Mesendoderm (in vitro differentiated cells): Measurements from ENCODE around the gene ATAT1.

Experiments used
- DNase-seq: peaks from one replicate; pipeline ENCODE4 v3.0.0; 2013
- H2AK5ac ChIP-seq: 2 replicates; pipeline ENCODE4 v1.6.1; 2013; ENCODE audit warnings: low read length, inconsistent platforms
- H2BK120ac ChIP-seq: 2 replicates; pipeline ENCODE4 v1.6.1; 2013; ENCODE audit warnings: low read depth, mild to moderate bottlenecking, low read length, moderate library complexity, mixed read lengths
- H2BK15ac ChIP-seq: replicated peaks from 2 replicates; pipeline ENCODE4 v1.6.1; 2013; ENCODE audit warnings: low read depth, mild to moderate bottlenecking, moderate library complexity
- H2BK5ac ChIP-seq: 2 replicates; pipeline ENCODE4 v1.6.1; 2013; ENCODE audit warnings: low read length, inconsistent platforms
- H3K18ac ChIP-seq: 2 replicates; pipeline ENCODE4 v1.6.1; 2013; ENCODE audit warnings: mild to moderate bottlenecking, low read length, mixed read lengths
- H3K23ac ChIP-seq: one replicate; pipeline ENCODE4 v1.6.1; 2013; ENCODE audit warnings: low read length
- H3K27ac ChIP-seq: 2 replicates; pipeline ENCODE4 v1.5.1; 2013; ENCODE audit warnings: low read depth, mild to moderate bottlenecking, inconsistent platforms, low read length, moderate library complexity
- H3K27me3 ChIP-seq: 2 replicates; pipeline ENCODE4 v1.6.1; 2013; ENCODE audit warnings: low read length, control low read depth, mild to moderate bottlenecking, inconsistent platforms; ENCODE audit not compliant: insufficient read depth, poor library complexity
- H3K36me3 ChIP-seq: 2 replicates; pipeline ENCODE4 v1.6.1; 2013; ENCODE audit warnings: low read length, inconsistent platforms; ENCODE audit not compliant: control insufficient read depth, insufficient read depth
- H3K4ac ChIP-seq: one replicate; pipeline ENCODE4 v1.6.1; 2013; ENCODE audit warnings: low read depth, mild to moderate bottlenecking, low read length, moderate library complexity
- H3K4me1 ChIP-seq: 2 replicates; pipeline ENCODE4 v1.6.1; 2013; ENCODE audit warnings: low read depth, low read length, inconsistent platforms; ENCODE audit not compliant: control insufficient read depth
- H3K4me2 ChIP-seq: 2 replicates; pipeline ENCODE4 v1.6.1; 2013; ENCODE audit warnings: low read length
- H3K4me3 ChIP-seq: 2 replicates; pipeline ENCODE4 v1.5.1; 2013; ENCODE audit warnings: mild to moderate bottlenecking, low read length
- H3K56ac ChIP-seq: one replicate; pipeline ENCODE4 v1.6.1; 2013; ENCODE audit warnings: low read length
- H3K79me1 ChIP-seq: 2 replicates; pipeline ENCODE4 v1.6.1; 2013; ENCODE audit warnings: low read length, inconsistent platforms
- H3K79me2 ChIP-seq: 2 replicates; pipeline ENCODE4 v1.6.1; 2013; ENCODE audit warnings: mild to moderate bottlenecking, low read length; ENCODE audit not compliant: control insufficient read depth, insufficient read depth
- H3K9ac ChIP-seq: 2 replicates; pipeline ENCODE4 v1.6.1; 2013; ENCODE audit warnings: low read length, inconsistent platforms
- H4K5ac ChIP-seq: one replicate; pipeline ENCODE4 v1.6.1; 2013; ENCODE audit warnings: low read length
- H4K8ac ChIP-seq: one replicate; pipeline ENCODE4 v1.6.1; 2013; ENCODE audit warnings: low read depth, mild to moderate bottlenecking, control low read depth, low read length, moderate library complexity
- WGBS: extraction: QIAGEN DNeasy Blood & Tissue Kit; methylation state at CpG from one replicate; pipeline ENCODE4 v1.1.7; 2013; ENCODE audit warnings: low lambda C conversion rate, missing lambda C conversion rate; ENCODE audit not compliant: insufficient coverage; ENCODE audit errors: extremely low coverage; 5-methylcytosine and 5-hydroxymethylcytosine counted together

ATAT1 gene

DNA sequence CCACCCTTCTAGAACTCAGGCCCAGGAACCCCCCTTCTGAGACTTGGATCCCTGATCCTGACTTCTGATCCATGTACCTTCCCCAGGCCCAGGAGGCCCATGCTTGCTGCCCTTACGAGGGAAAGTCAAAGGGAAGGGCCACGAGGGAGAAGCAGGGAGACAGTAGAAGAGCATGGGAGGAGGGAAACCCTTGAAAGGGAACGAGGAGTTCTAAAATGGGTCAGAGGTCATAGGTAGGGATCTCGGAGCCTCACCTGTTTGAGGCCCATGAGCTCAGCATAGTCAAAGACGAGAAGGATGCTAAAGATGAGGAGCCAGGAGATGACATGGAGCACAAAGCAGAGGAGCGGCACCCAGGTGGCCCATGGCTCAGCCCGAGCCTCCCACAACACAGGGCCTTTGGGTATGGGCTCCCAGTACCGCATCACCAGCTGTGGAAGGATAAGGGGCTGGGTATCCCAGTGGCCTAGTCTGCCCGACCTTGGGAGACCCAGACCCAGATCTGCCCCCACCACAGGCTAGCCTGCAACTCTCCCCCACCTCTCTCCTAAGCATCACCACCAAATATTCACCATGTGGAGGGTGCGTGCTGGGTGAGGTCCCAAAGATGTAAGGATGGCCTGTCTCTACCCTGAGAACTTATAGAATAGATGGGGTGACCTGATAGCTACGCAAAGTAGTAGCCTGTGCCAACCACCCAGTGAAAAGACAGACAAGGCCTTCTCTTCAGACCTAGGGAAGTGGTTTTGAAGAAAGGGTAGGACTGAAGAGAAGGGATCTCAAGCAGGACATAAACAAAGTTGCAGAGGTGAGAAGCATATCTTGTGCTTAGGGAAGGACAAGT, 62.6 kb downstream of the ATAT1 start:
- H3K23ac ChIP-seq = no peak overlapping the region
- no peak overlapping the region for H4K8ac ChIP-seq
- H3K4me3 ChIP-seq = no peak overlapping the region
- no peak overlapping the region for H2BK5ac ChIP-seq
- peaks cover 22% of the 10 kb centered on the region for H3K79me2 ChIP-seq
- peak overlapping the region; percentile 98 for H3K56ac ChIP-seq
- no peak for DNase-seq
- H4K5ac ChIP-seq = no peak overlapping the region
- H3K4ac ChIP-seq = no peak overlapping the region
- WGBS = no CpG with 5 or more reads among the region's 11 CpGs
- H3K4me2 ChIP-seq = no peak overlapping the region
- no peak overlapping the region for H3K27ac ChIP-seq
- H2BK15ac ChIP-seq = no peak overlapping the region
- H3K9ac ChIP-seq = peak overlapping the region; percentile 95
- no peaks in the 10 kb centered on the region for H3K36me3 ChIP-seq
- peaks cover 21% of the 10 kb centered on the region for H3K79me1 ChIP-seq
- no peak overlapping the region for H2AK5ac ChIP-seq
- H3K4me1 ChIP-seq = peaks cover 18% of the 10 kb centered on the region
- no peak overlapping the region for H3K18ac ChIP-seq
- no peaks in the 10 kb centered on the region for H3K27me3 ChIP-seq
- H2BK120ac ChIP-seq = no peak overlapping the region

DNA sequence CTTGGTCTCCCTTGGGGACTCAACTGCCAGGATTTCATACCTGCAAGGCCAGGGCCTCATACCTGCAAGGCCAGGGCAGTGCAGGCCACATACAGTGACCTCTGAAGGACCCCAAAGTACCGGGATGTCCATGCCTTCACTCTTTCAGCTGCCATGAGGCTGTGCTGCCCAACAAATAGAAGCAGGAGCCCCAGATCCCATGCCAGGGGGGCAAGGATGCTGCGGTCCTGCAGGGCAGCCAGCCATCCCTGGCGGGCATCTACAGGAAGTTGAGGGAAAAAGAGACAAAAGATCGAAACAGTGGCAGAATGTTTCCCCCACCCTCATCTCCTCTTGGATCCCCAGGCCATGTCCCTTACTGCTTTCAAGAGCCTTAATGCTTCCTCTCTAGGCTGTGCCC, 63.3 kb downstream of the ATAT1 start:
- peak overlapping the region; percentile 95 for H3K9ac ChIP-seq
- H3K27ac ChIP-seq = peak overlapping the region; percentile 98
- no peak overlapping the region for H2BK120ac ChIP-seq
- H3K4me2 ChIP-seq = peak overlapping the region; percentile 60
- H3K4ac ChIP-seq = peak overlapping the region; percentile 78
- H4K5ac ChIP-seq = no peak overlapping the region
- H4K8ac ChIP-seq = no peak overlapping the region
- H3K27me3 ChIP-seq = no peaks in the 10 kb centered on the region
- no peaks in the 10 kb centered on the region for H3K36me3 ChIP-seq
- H3K23ac ChIP-seq = peak overlapping the region; percentile 90
- H2BK5ac ChIP-seq = peak overlapping the region; percentile 36
- H2BK15ac ChIP-seq = no peak overlapping the region
- no peak for DNase-seq
- WGBS = no CpG with 5 or more reads among the region's 4 CpGs
- peaks cover 16% of the 10 kb centered on the region for H3K79me2 ChIP-seq
- peak overlapping the region; percentile 98 for H3K56ac ChIP-seq
- peak overlapping the region; percentile 96 for H2AK5ac ChIP-seq
- peaks cover 15% of the 10 kb centered on the region for H3K4me1 ChIP-seq
- H3K18ac ChIP-seq = no peak overlapping the region
- H3K4me3 ChIP-seq = no peak overlapping the region
- H3K79me1 ChIP-seq = peaks cover 19% of the 10 kb centered on the region

DNA sequence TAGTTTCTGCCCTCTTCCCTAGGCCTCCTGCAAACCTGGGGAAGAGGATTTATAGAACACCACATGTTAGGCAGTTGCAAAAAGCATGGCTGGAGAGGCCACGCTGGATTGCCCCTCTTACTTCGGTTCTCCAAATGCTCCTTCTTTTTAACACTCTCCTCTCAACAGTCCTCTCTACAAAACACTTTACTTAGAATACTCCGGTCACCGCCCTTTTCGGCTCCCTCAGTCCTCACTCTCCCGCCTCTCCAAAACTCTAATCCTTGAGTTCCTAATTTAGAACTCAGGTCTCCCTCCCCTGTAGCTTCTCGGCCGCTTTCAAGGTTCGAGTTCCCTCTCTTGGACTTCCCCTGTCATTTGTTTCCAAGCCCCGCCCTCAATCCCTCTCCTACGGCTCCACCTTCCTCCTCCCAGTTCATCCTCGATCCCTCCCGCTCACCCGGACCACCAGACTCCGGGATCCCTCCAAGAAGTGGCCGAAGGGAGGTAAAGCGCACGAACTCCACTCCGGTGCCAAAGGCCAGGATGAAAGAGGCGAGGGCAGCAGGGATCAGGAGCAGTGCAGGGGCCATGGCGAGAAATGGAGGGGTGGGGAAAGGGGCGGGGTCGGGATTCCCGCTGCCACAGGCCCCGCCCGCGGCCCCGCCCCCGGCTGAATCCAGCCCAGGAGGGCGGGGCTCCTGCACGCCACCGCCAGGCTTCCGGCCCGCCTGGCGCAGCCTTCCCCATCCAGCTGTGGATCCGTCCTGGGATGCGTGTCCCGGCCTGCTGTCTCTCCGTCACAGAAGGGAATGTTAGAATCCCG, 63.9 kb downstream of the ATAT1 start, which contains the start of gene NRM:
Gene NRM, minus strand, starts transcription at position 582 of the 805 bp plus-strand sequence. Its CDS starts 10 bp downstream, at position 572.
- Histone ChIP-seq H4K8ac (no peak within 1 kb of the TSS), H2BK15ac (no peak within 1 kb of the TSS), H3K4me2 (peak within 1 kb of the TSS; percentile 82), H3K36me3 (no peaks in the 10 kb centered on the region), H3K79me2 (peaks cover 9% of the 10 kb centered on the region), H3K9ac (peak within 1 kb of the TSS; percentile 95), H3K18ac (peak within 1 kb of the TSS; percentile 77), H3K4me3 (peak within 1 kb of the TSS; percentile 90), H2AK5ac (peak within 1 kb of the TSS; percentile 96), H4K5ac (no peak within 1 kb of the TSS), H3K4me1 (peaks cover 10% of the 10 kb centered on the region), H3K4ac (peak within 1 kb of the TSS; percentile 78), H3K23ac (peak within 1 kb of the TSS; percentile 90), H3K27me3 (no peaks in the 10 kb centered on the region), H3K79me1 (peaks cover 14% of the 10 kb centered on the region), H2BK120ac (no peak within 1 kb of the TSS), H3K56ac (peak within 1 kb of the TSS; percentile 98), H3K27ac (peak within 1 kb of the TSS; percentile 98), H2BK5ac (peak within 1 kb of the TSS; percentile 98)
- peak; percentile 95 for DNase-seq
- no CpG with 5 or more reads among the region's 40 CpGs for WGBS

DNA sequence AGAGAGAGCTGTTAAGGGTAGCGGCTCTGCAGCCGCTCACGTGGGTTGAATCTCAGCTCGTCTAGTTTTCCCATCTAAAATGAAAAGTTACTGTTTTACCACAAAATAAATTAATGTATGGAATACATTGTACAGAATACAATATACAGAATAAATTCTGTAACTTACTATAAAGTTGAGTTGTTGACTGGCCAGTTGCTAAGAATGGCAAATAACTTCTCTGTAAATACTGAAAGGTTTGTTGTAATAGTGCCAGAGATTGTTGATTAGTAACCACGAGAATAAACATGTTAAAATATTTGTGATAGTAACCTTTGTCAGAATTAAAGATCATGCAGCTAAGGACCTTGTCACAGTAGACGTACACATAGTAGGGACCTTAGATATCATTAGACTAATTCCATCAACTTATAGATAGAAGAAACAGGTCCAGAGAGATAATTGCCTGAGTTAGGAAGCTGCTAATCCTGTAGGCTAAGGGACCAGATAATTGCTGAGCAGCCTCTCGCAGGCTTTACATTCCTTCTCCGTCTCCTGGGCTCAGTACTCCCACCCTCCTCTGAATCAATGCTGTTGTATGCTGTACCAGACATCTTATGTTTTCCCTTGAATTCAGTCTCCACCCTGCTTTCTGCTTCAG, 64.7 kb downstream of the ATAT1 start:
- no peak overlapping the region for H3K4me3 ChIP-seq
- no peak overlapping the region for H2BK5ac ChIP-seq
- no peak overlapping the region for H3K18ac ChIP-seq
- H3K23ac ChIP-seq = no peak overlapping the region
- no peaks in the 10 kb centered on the region for H3K27me3 ChIP-seq
- DNase-seq = peak; percentile 83
- peak overlapping the region; percentile 64 for H3K4me2 ChIP-seq
- no peak overlapping the region for H4K5ac ChIP-seq
- H3K79me1 ChIP-seq = peaks cover 6% of the 10 kb centered on the region
- no peak overlapping the region for H3K4ac ChIP-seq
- H3K9ac ChIP-seq = peak overlapping the region; percentile 67
- no peak overlapping the region for H2AK5ac ChIP-seq
- no CpG with 5 or more reads among the region's 8 CpGs for WGBS
- H3K56ac ChIP-seq = peak overlapping the region; percentile 83
- no peak overlapping the region for H4K8ac ChIP-seq
- no peak overlapping the region for H2BK15ac ChIP-seq
- H3K4me1 ChIP-seq = peaks cover 5% of the 10 kb centered on the region
- H3K79me2 ChIP-seq = peaks cover 2% of the 10 kb centered on the region
- H3K27ac ChIP-seq = peak overlapping the region; percentile 98
- H3K36me3 ChIP-seq = no peaks in the 10 kb centered on the region
- no peak overlapping the region for H2BK120ac ChIP-seq
